HepG2 (cell line): ENCODE measurements around the gene LLGL2. TPM values are rescaled to one million over a fixed set of nuclear protein-coding genes. Genes with fewer than 3 reads are reported as not detected.
A peak's percentile ranks its signal among the peaks of the same experiment; 100 is the strongest.

Experiments used
- ASH2L ChIP-seq: fragments of 300-600, 200-600 bp; sonication (generic); IDR thresholded peaks from 2 replicates; pipeline ENCODE4 v1.7.0; 2017; ENCODE audit warnings: low read depth, mild to moderate bottlenecking, moderate library complexity, mixed read lengths, low read length; ENCODE audit not compliant: insufficient read length
- CCAR2 ChIP-seq: fragments of 200-400 bp; formaldehyde crosslinking; optimal IDR thresholded peaks from 2 replicates; pipeline ENCODE3; 2018; ENCODE audit warnings: low read depth, mild to moderate bottlenecking, low read length, moderate library complexity
- MAFK ChIP-seq, 2 experiments: IDR thresholded peaks in 1 of 2; conservative IDR thresholded peaks in 1 of 2; 2 replicates each; pipeline ENCODE4 v1.6.1; 2011; ENCODE audit warnings: improper control_type of control experiment in 2 of 2, low read length in 2 of 2
- RORA ChIP-seq: sonication (generic); formaldehyde crosslinking; IDR thresholded peaks from 2 replicates; pipeline ENCODE4 v1.5.0; 2020; ENCODE audit warnings: mild to moderate bottlenecking, missing genetic modification reagents, moderate library complexity
- TP53 ChIP-seq: sonication (generic); formaldehyde crosslinking; conservative IDR thresholded peaks from 2 replicates; pipeline ENCODE4 v1.4.0; 2020; ENCODE audit warnings: missing genetic modification reagents
- ZMYM3 ChIP-seq: sonication (generic); formaldehyde crosslinking; IDR thresholded peaks from 2 replicates; pipeline ENCODE4 v1.5.1; 2020; ENCODE audit warnings: mild to moderate bottlenecking, missing genetic modification reagents
- ZNF331 ChIP-seq: sonication (generic); formaldehyde crosslinking; IDR thresholded peaks from 2 replicates; pipeline ENCODE4 v1.4.0; 2020; ENCODE audit warnings: missing genetic modification reagents
- ZNF782 ChIP-seq: sonication (generic); formaldehyde crosslinking; IDR thresholded peaks from 2 replicates; pipeline ENCODE4 v1.4.0; 2020; ENCODE audit warnings: missing genetic modification reagents, mild to moderate bottlenecking, borderline replicate concordance
- polyA plus RNA-seq, 8 experiments: library from polyadenylated mRNA; depleted of rRNA in 3 of 8; stranded (reverse) in 7 of 8; unstranded in 1 of 8; fragments of >200 nt; fragmentation: Illumina TruSeq in 4 of 8; extraction: Trizol in 4 of 8; gene quantifications; 2 replicates each; pipeline versions ENCODE4 v1.2.1 to v1.2.3, GENCODE V29; 2011 to 2016; ENCODE audit warnings: low read depth in 4 of 8, missing spikeins in 1 of 8, mixed read lengths in 1 of 8; ENCODE audit not compliant: insufficient read depth in 1 of 8
- total RNA-seq, 5 experiments: library from RNA; depleted of rRNA; stranded (reverse); fragments of >200 nt; fragmentation: Illumina TruSeq; extraction: Trizol; gene quantifications; 2 replicates each; pipeline ENCODE4 v1.2.3, GENCODE V29; 2016; ENCODE audit warnings: low read depth in 1 of 5
- TF ChIP-seq, protein P1 (sequence below): sonication (generic); formaldehyde crosslinking; IDR thresholded peaks from 2 replicates; pipeline ENCODE4 v1.4.0; 2020; ENCODE audit warnings: mild to moderate bottlenecking, missing genetic modification reagents, borderline replicate concordance
- TF ChIP-seq, protein P2 (sequence below): sonication (generic); formaldehyde crosslinking; IDR thresholded peaks from 2 replicates; pipeline ENCODE4 v1.4.0; 2020; ENCODE audit warnings: mild to moderate bottlenecking, missing genetic modification reagents
- TF ChIP-seq, protein P3 (sequence below): sonication (generic); formaldehyde crosslinking; IDR thresholded peaks from 2 replicates; pipeline ENCODE4 v1.5.0; 2020; ENCODE audit warnings: mild to moderate bottlenecking, missing genetic modification reagents
- TF ChIP-seq, protein P4 (sequence below): sonication (generic); formaldehyde crosslinking; IDR thresholded peaks from 2 replicates; pipeline ENCODE4 v1.4.0; 2020; ENCODE audit warnings: low read depth, mild to moderate bottlenecking, missing genetic modification reagents
- TF ChIP-seq, protein P5 (sequence below): sonication (generic); formaldehyde crosslinking; IDR thresholded peaks from 2 replicates; pipeline ENCODE4 v1.5.1; 2020; ENCODE audit warnings: mild to moderate bottlenecking, moderate library complexity, missing genetic modification reagents
- TF ChIP-seq, protein P6 (sequence below): sonication (generic); formaldehyde crosslinking; IDR thresholded peaks from 2 replicates; pipeline ENCODE4 v1.9.0; 2021; ENCODE audit warnings: missing genetic modification reagents, borderline replicate concordance
- TF ChIP-seq, protein P7 (sequence below): sonication (generic); IDR thresholded peaks from 2 replicates; pipeline ENCODE4 v1.6.1; 2016; ENCODE audit warnings: low read depth, borderline replicate concordance

The LLGL2 gene
- total and polyA plus RNA-seq, 2 of the 13 experiments (the other 11 are each of a cell fraction or from before 2014, with no cell fraction given), result 83.0 to 86.7 TPM

DNA sequence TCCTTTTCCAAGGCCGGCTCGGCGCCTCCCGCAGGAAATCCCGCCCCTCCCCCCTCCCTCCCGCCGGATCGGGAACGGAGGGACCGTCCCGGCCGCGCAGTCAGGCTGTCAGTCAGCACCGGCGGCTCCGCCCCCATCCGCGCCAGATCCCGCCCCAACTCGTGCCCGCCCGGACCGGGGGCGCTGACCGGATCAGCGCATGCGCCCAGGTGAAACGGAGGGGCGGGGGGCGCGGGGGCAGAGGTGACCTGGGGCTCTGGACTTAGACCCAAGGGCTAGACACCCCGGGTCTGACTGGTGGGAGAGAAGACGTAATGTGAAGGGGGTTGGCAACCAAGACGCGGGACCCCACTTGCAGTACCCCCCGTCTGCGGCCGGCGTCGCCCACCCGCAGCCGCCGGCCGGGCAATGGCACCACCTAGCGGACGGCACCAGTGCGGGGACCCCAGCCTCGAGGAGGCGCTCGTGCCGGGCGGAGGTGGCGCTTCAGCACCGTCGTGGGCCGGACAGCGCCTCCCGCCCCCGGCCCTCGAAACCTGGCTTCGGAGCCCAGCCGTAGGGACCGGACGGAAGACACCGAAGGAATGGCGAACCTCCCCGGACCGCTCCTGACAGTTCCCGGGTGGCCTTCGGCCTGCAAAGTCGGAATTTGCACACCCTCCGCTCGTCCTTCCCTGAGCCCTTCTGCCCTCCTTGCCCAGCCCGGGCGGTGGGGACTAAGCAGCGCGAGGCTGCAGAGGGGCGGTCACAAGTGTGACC is 9.8 kb upstream of the LLGL2 start, which contains the start of gene CASKIN2 (continued):
- TF ChIP-seq, protein P1, sequence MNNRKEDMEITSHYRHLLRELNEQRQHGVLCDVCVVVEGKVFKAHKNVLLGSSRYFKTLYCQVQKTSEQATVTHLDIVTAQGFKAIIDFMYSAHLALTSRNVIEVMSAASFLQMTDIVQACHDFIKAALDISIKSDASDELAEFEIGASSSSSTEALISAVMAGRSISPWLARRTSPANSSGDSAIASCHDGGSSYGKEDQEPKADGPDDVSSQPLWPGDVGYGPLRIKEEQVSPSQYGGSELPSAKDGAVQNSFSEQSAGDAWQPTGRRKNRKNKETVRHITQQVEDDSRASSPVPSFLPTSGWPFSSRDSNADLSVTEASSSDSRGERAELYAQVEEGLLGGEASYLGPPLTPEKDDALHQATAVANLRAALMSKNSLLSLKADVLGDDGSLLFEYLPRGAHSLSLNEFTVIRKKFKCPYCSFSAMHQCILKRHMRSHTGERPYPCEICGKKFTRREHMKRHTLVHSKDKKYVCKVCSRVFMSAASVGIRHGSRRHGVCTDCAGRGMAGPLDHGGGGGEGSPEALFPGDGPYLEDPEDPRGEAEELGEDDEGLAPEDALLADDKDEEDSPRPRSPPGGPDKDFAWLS (CRISPR knock-in tag), result peak; percentile 96; the same call in 1 of the 2 replicates
- TF ChIP-seq, protein P2, sequence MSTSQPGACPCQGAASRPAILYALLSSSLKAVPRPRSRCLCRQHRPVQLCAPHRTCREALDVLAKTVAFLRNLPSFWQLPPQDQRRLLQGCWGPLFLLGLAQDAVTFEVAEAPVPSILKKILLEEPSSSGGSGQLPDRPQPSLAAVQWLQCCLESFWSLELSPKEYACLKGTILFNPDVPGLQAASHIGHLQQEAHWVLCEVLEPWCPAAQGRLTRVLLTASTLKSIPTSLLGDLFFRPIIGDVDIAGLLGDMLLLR (CRISPR knock-in tag), result peak; percentile 96
- TF ChIP-seq, protein P3, sequence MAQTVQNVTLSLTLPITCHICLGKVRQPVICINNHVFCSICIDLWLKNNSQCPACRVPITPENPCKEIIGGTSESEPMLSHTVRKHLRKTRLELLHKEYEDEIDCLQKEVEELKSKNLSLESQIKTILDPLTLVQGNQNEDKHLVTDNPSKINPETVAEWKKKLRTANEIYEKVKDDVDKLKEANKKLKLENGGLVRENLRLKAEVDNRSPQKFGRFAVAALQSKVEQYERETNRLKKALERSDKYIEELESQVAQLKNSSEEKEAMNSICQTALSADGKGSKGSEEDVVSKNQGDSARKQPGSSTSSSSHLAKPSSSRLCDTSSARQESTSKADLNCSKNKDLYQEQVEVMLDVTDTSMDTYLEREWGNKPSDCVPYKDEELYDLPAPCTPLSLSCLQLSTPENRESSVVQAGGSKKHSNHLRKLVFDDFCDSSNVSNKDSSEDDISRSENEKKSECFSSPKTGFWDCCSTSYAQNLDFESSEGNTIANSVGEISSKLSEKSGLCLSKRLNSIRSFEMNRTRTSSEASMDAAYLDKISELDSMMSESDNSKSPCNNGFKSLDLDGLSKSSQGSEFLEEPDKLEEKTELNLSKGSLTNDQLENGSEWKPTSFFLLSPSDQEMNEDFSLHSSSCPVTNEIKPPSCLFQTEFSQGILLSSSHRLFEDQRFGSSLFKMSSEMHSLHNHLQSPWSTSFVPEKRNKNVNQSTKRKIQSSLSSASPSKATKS (CRISPR knock-in tag), result peak; percentile 99; the same call in 1 of the 2 replicates
- TF ChIP-seq, protein P4, sequence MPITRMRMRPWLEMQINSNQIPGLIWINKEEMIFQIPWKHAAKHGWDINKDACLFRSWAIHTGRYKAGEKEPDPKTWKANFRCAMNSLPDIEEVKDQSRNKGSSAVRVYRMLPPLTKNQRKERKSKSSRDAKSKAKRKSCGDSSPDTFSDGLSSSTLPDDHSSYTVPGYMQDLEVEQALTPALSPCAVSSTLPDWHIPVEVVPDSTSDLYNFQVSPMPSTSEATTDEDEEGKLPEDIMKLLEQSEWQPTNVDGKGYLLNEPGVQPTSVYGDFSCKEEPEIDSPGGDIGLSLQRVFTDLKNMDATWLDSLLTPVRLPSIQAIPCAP, result no peak; the same call in 1 of the 2 replicates
- TF ChIP-seq RORA (no peak), MAFK (conservative IDR thresholded peaks at IDR 0.05 in 1 of 2, IDR thresholded peaks at IDR 0.05 in 1 of 2; ENCODE audit: low read length in 2 of 2) (no peak), ZMYM3 (CRISPR knock-in tag) (no peak; the same call in 1 of the 2 replicates), TP53 (CRISPR knock-in tag) (no peak), ZNF782 (CRISPR knock-in tag) (peak; percentile 98), ASH2L (peak; percentile 69), ZNF331 (peak; percentile 91), CCAR2 (no peak)
- TF ChIP-seq, protein P5, sequence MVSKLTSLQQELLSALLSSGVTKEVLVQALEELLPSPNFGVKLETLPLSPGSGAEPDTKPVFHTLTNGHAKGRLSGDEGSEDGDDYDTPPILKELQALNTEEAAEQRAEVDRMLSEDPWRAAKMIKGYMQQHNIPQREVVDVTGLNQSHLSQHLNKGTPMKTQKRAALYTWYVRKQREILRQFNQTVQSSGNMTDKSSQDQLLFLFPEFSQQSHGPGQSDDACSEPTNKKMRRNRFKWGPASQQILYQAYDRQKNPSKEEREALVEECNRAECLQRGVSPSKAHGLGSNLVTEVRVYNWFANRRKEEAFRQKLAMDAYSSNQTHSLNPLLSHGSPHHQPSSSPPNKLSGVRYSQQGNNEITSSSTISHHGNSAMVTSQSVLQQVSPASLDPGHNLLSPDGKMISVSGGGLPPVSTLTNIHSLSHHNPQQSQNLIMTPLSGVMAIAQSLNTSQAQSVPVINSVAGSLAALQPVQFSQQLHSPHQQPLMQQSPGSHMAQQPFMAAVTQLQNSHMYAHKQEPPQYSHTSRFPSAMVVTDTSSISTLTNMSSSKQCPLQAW, result peak; percentile 36; the same call in 1 of the 2 replicates
- TF ChIP-seq, protein P6, sequence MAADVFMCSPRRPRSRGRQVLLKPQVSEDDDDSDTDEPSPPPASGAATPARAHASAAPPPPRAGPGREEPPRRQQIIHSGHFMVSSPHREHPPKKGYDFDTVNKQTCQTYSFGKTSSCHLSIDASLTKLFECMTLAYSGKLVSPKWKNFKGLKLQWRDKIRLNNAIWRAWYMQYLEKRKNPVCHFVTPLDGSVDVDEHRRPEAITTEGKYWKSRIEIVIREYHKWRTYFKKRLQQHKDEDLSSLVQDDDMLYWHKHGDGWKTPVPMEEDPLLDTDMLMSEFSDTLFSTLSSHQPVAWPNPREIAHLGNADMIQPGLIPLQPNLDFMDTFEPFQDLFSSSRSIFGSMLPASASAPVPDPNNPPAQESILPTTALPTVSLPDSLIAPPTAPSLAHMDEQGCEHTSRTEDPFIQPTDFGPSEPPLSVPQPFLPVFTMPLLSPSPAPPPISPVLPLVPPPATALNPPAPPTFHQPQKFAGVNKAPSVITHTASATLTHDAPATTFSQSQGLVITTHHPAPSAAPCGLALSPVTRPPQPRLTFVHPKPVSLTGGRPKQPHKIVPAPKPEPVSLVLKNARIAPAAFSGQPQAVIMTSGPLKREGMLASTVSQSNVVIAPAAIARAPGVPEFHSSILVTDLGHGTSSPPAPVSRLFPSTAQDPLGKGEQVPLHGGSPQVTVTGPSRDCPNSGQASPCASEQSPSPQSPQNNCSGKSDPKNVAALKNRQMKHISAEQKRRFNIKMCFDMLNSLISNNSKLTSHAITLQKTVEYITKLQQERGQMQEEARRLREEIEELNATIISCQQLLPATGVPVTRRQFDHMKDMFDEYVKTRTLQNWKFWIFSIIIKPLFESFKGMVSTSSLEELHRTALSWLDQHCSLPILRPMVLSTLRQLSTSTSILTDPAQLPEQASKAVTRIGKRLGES (CRISPR knock-in tag), result peak; percentile 85; the same call in 1 of the 2 replicates
- TF ChIP-seq, protein P7, sequence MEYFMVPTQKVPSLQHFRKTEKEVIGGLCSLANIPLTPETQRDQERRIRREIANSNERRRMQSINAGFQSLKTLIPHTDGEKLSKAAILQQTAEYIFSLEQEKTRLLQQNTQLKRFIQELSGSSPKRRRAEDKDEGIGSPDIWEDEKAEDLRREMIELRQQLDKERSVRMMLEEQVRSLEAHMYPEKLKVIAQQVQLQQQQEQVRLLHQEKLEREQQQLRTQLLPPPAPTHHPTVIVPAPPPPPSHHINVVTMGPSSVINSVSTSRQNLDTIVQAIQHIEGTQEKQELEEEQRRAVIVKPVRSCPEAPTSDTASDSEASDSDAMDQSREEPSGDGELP, result peak; percentile 5; the same call in 1 of the 2 replicates
